Measurements from ENCODE around the gene CENPP.

DNA sequence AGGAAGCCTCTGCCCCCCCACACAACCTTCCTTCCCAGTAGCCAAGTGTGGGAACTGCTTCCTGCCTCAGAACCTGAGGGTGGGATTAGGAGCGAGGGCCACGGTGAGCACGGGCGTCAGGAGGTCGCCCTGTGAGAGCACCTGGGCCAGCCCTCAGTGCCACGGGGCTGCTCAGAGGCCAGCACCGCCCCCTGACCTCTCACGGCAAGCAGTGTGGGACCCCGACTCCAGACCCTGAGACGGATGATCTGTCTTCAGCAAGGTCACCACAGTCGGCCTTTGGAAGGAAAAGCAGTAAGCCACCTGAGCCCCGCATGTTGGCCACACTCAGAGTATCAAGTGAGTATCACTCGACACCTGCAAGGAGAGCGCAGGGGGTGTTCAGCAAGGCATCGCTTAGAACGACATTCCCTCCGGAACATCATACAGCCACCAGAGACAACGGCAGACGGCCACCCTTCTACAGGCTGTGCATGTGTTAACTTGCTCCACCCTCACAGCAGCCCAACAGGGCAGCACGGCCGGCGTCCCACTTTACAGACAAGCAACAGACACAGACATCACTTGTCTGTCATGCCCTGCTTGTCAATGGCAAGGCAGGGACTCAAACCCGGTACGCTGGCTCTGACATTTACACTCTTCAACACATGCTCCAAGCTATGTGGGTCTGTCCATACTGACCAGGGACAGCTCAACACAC lies 294.0 kb downstream of the CENPP start:
- TF ChIP-seq, protein P1, sequence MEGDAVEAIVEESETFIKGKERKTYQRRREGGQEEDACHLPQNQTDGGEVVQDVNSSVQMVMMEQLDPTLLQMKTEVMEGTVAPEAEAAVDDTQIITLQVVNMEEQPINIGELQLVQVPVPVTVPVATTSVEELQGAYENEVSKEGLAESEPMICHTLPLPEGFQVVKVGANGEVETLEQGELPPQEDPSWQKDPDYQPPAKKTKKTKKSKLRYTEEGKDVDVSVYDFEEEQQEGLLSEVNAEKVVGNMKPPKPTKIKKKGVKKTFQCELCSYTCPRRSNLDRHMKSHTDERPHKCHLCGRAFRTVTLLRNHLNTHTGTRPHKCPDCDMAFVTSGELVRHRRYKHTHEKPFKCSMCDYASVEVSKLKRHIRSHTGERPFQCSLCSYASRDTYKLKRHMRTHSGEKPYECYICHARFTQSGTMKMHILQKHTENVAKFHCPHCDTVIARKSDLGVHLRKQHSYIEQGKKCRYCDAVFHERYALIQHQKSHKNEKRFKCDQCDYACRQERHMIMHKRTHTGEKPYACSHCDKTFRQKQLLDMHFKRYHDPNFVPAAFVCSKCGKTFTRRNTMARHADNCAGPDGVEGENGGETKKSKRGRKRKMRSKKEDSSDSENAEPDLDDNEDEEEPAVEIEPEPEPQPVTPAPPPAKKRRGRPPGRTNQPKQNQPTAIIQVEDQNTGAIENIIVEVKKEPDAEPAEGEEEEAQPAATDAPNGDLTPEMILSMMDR (conservative IDR thresholded peaks at IDR 0.05 in 1 of 2, IDR thresholded peaks at IDR 0.05 in 1 of 2; ENCODE audit: extremely low read depth in 1 of 2, insufficient read depth in 1 of 2, low read depth in 1 of 2, low read length in 2 of 2) = no peak
- no peak for TF ChIP-seq EZH2 (IDR thresholded peaks at IDR 0.05; ENCODE audit: borderline replicate concordance, low read length)
